Measurements from ENCODE around the gene TNPO3.

Gene TNPO3

DNA sequence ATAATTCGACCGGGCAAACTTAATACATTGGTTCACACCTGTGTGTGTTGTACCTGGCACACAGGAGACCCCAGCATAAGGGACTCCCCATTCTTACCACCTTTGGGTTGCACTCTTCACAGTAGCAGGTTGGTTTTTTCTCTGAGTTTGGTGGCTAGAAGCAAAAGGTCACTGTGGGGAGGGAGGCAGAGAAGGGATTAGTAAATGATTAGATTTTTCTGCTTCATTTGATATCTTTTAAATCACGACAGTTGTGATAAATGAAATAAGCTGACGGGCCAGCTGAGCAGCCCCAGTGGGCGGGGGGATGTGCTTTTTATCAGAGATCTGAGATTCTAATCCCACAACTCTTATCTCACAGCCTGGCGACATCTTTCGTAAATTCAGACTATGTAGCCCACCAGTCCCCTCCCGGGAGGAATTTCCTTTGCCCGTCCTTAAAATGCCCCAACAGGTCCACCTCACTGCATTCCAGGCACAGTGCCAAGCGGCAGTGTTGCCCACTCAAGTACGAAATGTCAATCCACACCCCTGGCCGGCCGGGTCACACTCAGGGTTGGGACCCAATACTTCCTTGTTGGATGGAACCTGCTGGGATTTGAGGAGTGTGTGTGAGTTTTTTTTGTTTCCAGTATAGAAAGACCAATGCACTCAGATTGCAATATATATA is 133.9 kb downstream of the TNPO3 start:
- no peak overlapping the region for H3K4me3 ChIP-seq (ENCODE audit: low read depth, low read length)
- TF ChIP-seq, protein P1, sequence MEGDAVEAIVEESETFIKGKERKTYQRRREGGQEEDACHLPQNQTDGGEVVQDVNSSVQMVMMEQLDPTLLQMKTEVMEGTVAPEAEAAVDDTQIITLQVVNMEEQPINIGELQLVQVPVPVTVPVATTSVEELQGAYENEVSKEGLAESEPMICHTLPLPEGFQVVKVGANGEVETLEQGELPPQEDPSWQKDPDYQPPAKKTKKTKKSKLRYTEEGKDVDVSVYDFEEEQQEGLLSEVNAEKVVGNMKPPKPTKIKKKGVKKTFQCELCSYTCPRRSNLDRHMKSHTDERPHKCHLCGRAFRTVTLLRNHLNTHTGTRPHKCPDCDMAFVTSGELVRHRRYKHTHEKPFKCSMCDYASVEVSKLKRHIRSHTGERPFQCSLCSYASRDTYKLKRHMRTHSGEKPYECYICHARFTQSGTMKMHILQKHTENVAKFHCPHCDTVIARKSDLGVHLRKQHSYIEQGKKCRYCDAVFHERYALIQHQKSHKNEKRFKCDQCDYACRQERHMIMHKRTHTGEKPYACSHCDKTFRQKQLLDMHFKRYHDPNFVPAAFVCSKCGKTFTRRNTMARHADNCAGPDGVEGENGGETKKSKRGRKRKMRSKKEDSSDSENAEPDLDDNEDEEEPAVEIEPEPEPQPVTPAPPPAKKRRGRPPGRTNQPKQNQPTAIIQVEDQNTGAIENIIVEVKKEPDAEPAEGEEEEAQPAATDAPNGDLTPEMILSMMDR (IDR thresholded peaks at IDR 0.05; ENCODE audit: borderline replicate concordance, insufficient read depth, low read depth, low read length), result no peak

DNA sequence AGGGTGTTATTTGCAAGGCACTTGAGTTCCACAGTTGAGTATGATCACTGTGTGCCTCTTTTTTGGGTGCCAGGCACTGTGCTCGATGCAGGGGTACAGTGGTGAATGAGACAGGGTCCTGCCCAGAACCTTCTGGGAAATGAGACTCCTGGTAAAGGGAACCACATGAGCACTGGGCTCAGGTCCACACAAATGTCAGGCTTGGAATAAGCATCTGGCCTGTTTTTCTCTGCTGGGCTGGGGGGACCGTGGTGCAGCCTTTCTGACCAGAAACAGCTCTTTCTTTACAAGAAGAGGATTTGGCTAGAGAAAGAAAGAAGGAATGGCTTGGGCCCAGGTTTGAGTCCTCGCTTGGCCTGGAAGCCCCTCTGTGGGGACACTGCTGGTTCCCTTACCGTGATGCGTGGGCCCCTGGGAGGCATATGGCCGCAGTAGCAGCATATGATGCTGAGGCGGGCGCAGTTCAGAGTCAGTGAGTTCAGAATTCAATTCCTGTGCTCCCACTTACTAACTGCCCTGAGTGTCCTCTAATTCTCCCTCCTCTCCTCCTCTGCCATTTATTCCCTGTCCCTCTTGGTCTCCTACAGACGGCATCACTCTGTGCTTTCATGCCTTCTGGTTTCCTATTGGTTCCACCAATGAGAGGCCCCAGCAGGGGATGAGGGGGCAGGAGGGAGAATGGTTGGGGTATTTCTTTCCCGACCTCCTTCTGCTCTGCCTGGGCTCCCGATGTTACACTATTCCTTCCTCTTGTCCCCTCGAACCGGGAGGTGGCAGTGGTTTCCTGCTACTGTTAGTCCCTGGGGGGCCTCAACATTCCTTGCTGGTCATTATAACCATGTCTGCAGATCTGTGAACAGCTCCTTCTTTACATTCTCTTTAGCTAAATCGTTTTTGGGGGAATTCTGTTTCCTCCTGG is 134.8 kb downstream of the TNPO3 start:
- no peak overlapping the region for H3K4me3 ChIP-seq (ENCODE audit: low read depth, low read length)
- TF ChIP-seq, protein P1 (IDR thresholded peaks at IDR 0.05; ENCODE audit: borderline replicate concordance, insufficient read depth, low read depth, low read length), result no peak

DNA sequence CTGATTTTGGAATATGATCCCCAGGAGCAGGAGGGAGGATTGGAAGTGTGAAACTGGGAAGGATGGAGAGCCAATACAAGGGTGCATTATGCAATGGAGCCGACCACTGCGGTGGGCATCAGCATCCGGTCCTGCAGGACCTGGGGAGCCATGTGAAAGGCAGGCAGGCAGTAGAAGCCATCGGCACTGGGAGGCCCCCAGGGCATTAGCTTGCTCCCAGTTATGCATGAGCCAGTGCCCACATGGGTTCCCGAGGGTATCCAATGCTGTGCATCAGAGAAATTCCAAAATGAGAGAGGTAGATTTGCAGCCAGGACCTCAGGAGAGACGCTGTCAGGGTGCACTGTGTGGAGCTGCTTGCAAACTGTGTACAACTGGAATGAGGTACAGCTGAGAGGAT is 135.7 kb downstream of the TNPO3 start:
- no peak overlapping the region for H3K4me3 ChIP-seq (ENCODE audit: low read depth, low read length)
- TF ChIP-seq, protein P1 (IDR thresholded peaks at IDR 0.05; ENCODE audit: borderline replicate concordance, insufficient read depth, low read depth, low read length), result no peak

DNA sequence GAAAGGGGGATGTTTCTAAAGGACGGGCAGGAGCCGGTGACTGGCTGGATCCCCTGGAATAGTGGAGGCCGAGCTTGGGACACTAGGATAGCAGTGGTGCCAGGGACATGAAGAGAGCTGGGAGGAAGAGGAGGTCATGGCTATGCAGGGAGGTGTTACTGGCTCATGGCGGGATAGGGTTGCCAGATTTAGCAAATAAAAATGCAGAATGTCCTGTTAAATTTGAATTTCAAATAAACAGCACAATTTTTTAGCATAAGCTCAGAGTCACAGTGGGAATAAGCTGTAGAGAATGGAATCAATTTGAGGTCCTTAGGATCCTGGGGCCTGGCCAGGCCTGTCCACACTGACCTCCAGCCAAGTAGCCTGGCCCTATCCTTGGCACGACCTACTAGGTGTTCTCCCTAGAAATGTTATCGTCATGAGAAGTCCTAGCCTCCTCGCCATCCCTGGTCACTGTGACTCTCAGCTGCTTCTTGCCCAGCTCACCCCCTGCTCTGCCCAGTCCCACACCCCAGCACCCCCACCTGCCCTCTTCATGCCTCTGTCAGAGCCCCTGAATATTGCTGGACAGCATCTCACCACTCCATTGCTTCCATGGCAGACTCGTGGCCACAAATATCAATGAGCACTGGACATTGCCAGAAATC is 136.8 kb downstream of the TNPO3 start:
- TF ChIP-seq, protein P1 (IDR thresholded peaks at IDR 0.05; ENCODE audit: borderline replicate concordance, insufficient read depth, low read depth, low read length), result no peak
- no peak overlapping the region for H3K4me3 ChIP-seq (ENCODE audit: low read depth, low read length)

DNA sequence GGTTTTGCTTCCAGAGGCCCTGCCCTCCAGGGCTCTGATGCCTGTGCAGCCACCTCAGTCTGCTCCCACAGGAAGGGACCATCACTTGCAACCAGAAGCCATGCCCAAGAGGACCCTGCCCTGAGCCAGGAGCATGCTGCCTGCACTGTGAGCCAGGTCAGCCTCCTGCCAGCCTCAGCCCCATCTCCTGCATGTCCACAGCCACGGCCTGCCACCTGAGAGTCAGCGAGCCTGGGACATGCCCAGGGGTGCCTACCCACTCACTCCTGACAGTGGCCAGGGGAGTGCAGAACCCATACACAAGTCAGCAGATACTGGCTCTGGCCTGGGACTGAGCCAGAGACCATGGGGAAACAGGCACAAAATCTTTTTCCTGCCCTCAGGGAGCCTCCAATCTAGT is 137.8 kb downstream of the TNPO3 start:
- TF ChIP-seq, protein P1 (IDR thresholded peaks at IDR 0.05; ENCODE audit: borderline replicate concordance, insufficient read depth, low read depth, low read length), result no peak
- H3K4me3 ChIP-seq (ENCODE audit: low read depth, low read length), result no peak overlapping the region

DNA sequence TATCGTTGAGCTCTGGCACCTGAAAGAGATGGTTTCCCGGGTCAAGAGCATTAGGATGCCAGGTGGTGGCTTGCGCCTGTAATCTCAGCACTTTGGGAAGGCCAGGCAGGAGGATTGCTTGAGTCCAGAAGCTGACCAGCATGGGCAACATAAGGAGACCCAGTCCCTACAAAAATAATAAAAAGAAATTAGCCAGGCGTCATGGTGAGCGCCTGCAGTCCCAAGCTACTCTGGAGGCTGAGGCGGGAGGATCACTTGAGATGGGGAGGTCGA is 138.3 kb downstream of the TNPO3 start:
- TF ChIP-seq, protein P1 (IDR thresholded peaks at IDR 0.05; ENCODE audit: borderline replicate concordance, insufficient read depth, low read depth, low read length), result no peak
- no peak overlapping the region for H3K4me3 ChIP-seq (ENCODE audit: low read depth, low read length)

All from GM12875 (cell line).